Measurements from ENCODE around the gene ERAS. TPM values are rescaled to one million over a fixed set of nuclear protein-coding genes. Genes with fewer than 3 reads are reported as not detected.

The ERAS gene
- polyA plus RNA-seq, 1 of the 3 experiments (the other 2 are of a cell fraction): 0.03 TPM

- no peak for TF ChIP-seq GATA2 (CRISPR knock-in tag; IDR thresholded peaks at IDR 0.05)
- TF ChIP-seq FOXM1 (IDR thresholded peaks at IDR 0.05; ENCODE audit: low read depth): no peak
- Histone ChIP-seq H4K20me1 (ENCODE audit: insufficient read depth) (no peaks in the 10 kb centered on the region), H3K9me3 (no peaks in the 10 kb centered on the region), H3K79me2 (ENCODE audit: insufficient read depth) (no peaks in the 10 kb centered on the region), H3K27ac (ENCODE audit: low read depth in 2 of 2, low read length in 1 of 2) (no peak overlapping the region), H3K4me2 (no peak overlapping the region), H3K9ac (no peak overlapping the region), H3K4me3 (ENCODE audit: low read depth in 2 of 2, low read length in 1 of 2) (no peak overlapping the region), H3K9me2 (no peaks in the 10 kb centered on the region), H2AFZ (ENCODE audit: low read depth) (no peak overlapping the region), H3K27me3 (ENCODE audit: insufficient read depth) (no peaks in the 10 kb centered on the region; the same call in 1 of the 2 replicates), H3K36me3 (replicated peaks in 1 of 2; ENCODE audit: control insufficient read depth in 1 of 2, insufficient read depth in 2 of 2, low read length in 1 of 2) (no peaks in the 10 kb centered on the region), H3K4me1 (ENCODE audit: control insufficient read depth in 1 of 2, insufficient read depth in 2 of 2, low read depth in 1 of 2, low read length in 1 of 2) (no peaks in the 10 kb centered on the region), H3F3A (replicated peaks; ENCODE audit: insufficient read depth) (no peaks in the 10 kb centered on the region)
- ChIA-PET POLR2A (no interaction called here), CTCF (interaction anchor here (1.2 to 1.6 kb wide), 2 partner anchors 21 to 103 kb away, joined by 3 to 5 read pairs; no protein-coding TSS in a partner anchor)
- WGBS (ENCODE audit: low lambda C conversion rate): 75% methylated on average over 7 of the region's 8 CpGs
- DNase-seq: no peak
Measured at GRCh38 chrX:48813644-48814043, 12.7 kb upstream of the ERAS start.

- no peaks in the 10 kb centered on the region for H3F3A ChIP-seq (replicated peaks; ENCODE audit: insufficient read depth)
- no peak for DNase-seq
- no peaks in the 10 kb centered on the region for H3K4me1 ChIP-seq (ENCODE audit: control insufficient read depth in 1 of 2, insufficient read depth in 2 of 2, low read depth in 1 of 2, low read length in 1 of 2)
- no peak overlapping the region for H3K4me3 ChIP-seq (ENCODE audit: low read depth in 2 of 2, low read length in 1 of 2)
- H3K4me2 ChIP-seq: no peak overlapping the region
- H3K79me2 ChIP-seq (ENCODE audit: insufficient read depth): no peaks in the 10 kb centered on the region
- TF ChIP-seq TAF1 (IDR thresholded peaks at IDR 0.05; ENCODE audit: borderline replicate concordance, low read depth, low read length) (no peak), ZBTB33 (IDR thresholded peaks at IDR 0.05; ENCODE audit: borderline replicate concordance, low read depth) (no peak), EP300 (IDR thresholded peaks at IDR 0.05; ENCODE audit: borderline replicate concordance in 1 of 2, low read depth in 1 of 2, low read length in 1 of 2) (no peak), ELF1 (IDR thresholded peaks at IDR 0.05) (no peak), MEF2A (IDR thresholded peaks at IDR 0.05; ENCODE audit: borderline replicate concordance, low read depth) (no peak), FOSL2 (IDR thresholded peaks at IDR 0.05; ENCODE audit: borderline replicate concordance, low read depth) (no peak), USF2 (IDR thresholded peaks at IDR 0.05; ENCODE audit: borderline replicate concordance, low read depth, low read length) (no peak), FOXJ3 (CRISPR knock-in tag; IDR thresholded peaks at IDR 0.05) (no peak), TCF12 (IDR thresholded peaks at IDR 0.05) (no peak), CTCF (IDR thresholded peaks at IDR 0.05) (no peak), IRF3 (IDR thresholded peaks at IDR 0.05; ENCODE audit: low read depth, low read length) (no peak), GATA2 (CRISPR knock-in tag; IDR thresholded peaks at IDR 0.05) (no peak), NFIC (IDR thresholded peaks at IDR 0.05; ENCODE audit: borderline replicate concordance) (no peak), POLR2AphosphoS5 (IDR thresholded peaks at IDR 0.05; ENCODE audit: low read depth, low read length) (no peak), GABPA (IDR thresholded peaks at IDR 0.05; ENCODE audit: low read depth) (no peak), YY1 (IDR thresholded peaks at IDR 0.05; ENCODE audit: low read depth) (no peak), MAX (IDR thresholded peaks at IDR 0.05; ENCODE audit: low read depth) (no peak)
- ChIA-PET CTCF (no interaction called here), POLR2A (interaction anchor here (0.7 kb wide), 1 partner anchor 544 kb away, joined by 3 read pairs; no protein-coding TSS in a partner anchor)
- no peaks in the 10 kb centered on the region for H3K9me2 ChIP-seq
- no peak overlapping the region for H2AFZ ChIP-seq (ENCODE audit: low read depth)
- no peaks in the 10 kb centered on the region; the same call in 1 of the 2 replicates for H3K27me3 ChIP-seq (ENCODE audit: insufficient read depth)
- no peaks in the 10 kb centered on the region for H4K20me1 ChIP-seq (ENCODE audit: insufficient read depth)
- 56% methylated on average over 3 of the region's 8 CpGs for WGBS (ENCODE audit: low lambda C conversion rate)
- H3K9me3 ChIP-seq: no peaks in the 10 kb centered on the region
- no peaks in the 10 kb centered on the region for H3K36me3 ChIP-seq (replicated peaks in 1 of 2; ENCODE audit: control insufficient read depth in 1 of 2, insufficient read depth in 2 of 2, low read length in 1 of 2)
- no peak overlapping the region for H3K9ac ChIP-seq
- H3K27ac ChIP-seq (ENCODE audit: low read depth in 2 of 2, low read length in 1 of 2): no peak overlapping the region
Measured at GRCh38 chrX:48814722-48815121, 11.6 kb upstream of the ERAS start.
